Stomach smooth muscle (tissue), 2 donors: ENCODE measurements around the gene PDPK1.
"Not testable (repeated sequence)": the region's sequence is repeated elsewhere in the genome, so short reads cannot be mapped to it uniquely, and the experiment has no call there.

Experiments used
- H3K27ac ChIP-seq: one replicate; pipeline ENCODE4 v1.7.0; 2013; ENCODE audit warnings: mild to moderate bottlenecking, low read length, inconsistent platforms
- H3K27me3 ChIP-seq, 2 donors: one replicate each; pipeline ENCODE4 v1.7.0; 2013; ENCODE audit warnings: low read length in 2 of 2; ENCODE audit not compliant: insufficient read depth in 2 of 2, control insufficient read depth in 1 of 2
- H3K36me3 ChIP-seq, 2 donors: one replicate each; pipeline ENCODE4 v1.7.0; 2013; ENCODE audit warnings: low read length in 2 of 2; ENCODE audit not compliant: control insufficient read depth in 2 of 2, insufficient read depth in 2 of 2
- H3K4me1 ChIP-seq: one replicate; pipeline ENCODE4 v1.7.0; 2013; ENCODE audit warnings: low read length; ENCODE audit not compliant: control insufficient read depth, insufficient read depth
- H3K4me3 ChIP-seq, 2 donors: one replicate each; pipeline ENCODE4 v1.7.0; 2013; ENCODE audit warnings: low read length in 2 of 2
- H3K9ac ChIP-seq, 2 donors: one replicate each; pipeline ENCODE4 v1.7.0; 2013; ENCODE audit warnings: low read length in 2 of 2, mild to moderate bottlenecking in 1 of 2
- H3K9me3 ChIP-seq, 2 donors: one replicate each; pipeline ENCODE4 v1.7.0; 2013; ENCODE audit warnings: low read length in 2 of 2; ENCODE audit not compliant: control insufficient read depth in 2 of 2
- donor health status: healthy.
- donor health status: Pancreatic carcinoma.

PDPK1 gene

DNA sequence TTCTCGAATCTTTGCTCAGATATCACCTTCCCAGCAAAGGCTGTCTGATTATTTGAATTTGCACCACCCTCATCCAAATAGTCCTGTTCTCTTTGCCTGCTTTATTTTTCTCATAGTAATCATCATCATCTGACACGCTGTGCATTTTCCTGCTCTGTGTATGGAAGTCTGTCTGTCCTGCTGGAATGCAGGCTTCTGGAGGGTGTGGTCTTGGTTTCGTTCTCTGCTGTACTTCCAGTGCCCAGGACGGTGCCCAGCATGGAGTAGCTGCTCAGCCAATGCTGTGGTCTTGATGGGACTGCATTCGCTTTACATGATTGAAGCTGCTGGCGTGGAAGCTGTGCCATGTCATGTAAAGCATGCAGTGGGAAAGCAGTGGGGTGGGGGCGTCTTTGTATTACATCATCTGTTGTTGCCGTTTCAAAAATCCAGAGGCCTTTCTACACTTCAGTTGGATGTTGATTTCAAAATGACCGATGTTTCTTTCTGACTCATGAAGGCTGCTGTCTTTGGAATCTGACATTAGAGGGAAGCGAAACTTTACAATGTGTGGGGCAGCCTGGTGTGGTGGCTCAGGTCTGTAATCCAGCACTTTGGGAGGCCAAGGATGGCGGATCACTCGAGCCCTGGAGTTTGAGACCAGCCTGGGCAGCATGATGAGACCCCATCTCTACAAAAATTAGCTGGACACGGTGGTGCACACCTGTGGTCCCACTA is 17.0 kb downstream of the PDPK1 start:
- not testable (repeated sequence) for H3K9ac ChIP-seq, H3K9me3 ChIP-seq, H3K4me3 ChIP-seq, H3K4me1 ChIP-seq, H3K27me3 ChIP-seq, H3K27ac ChIP-seq, H3K36me3 ChIP-seq

DNA sequence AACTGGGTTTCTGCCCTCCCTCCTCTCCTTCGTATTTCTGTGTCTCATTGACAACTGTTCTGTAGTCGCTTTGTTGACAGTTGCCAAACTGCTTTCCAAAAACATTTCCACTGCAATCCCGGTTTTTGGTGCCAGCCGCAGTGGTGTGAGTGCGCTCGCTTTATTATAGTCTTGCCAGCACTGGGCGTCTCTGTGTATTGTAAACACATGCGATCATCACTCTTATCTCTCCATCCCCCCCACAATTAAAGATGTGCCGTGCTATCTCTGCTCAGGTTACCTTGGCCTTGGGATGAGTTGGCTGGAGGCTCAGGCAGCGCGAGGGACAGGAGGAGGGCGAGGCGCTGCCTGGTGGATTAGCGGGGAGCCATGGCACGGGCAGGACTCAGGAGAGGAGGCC is 19.3 kb downstream of the PDPK1 start:
- H3K4me3 ChIP-seq, H3K9me3 ChIP-seq, H3K27me3 ChIP-seq, H3K4me1 ChIP-seq, H3K9ac ChIP-seq, H3K27ac ChIP-seq, H3K36me3 ChIP-seq: not testable (repeated sequence)

DNA sequence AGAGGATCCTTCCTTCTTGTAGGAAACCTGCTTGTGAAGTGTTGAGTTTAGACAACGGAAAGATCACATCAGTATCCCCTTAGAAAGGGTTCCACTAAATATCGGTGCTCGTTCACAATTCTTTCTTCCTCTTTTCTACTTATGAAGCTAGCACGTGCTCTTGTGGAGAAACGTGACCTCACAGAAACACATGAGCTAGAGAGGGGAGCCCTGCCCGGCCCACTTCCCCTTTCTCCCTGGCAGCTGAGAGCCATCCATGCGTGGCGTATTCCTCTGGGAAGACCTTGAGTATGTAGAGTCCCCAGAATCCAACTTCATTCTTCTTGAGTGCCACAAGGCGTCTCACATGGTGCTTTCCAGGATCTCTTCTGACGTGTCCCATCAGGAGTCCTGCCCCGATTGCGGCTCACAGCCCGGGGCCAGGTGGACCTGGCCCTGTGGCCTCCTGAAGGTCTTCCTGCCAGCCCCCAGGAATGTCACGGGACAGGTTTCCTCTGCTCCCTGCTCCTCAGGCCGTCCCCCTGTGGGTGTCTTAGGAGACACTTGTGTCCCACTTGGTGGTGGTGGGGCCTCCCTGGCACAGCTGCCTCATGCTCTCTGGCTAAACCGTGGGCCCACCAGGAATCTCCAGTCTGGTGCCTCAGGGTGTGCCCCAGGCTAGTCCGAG is 22.4 kb downstream of the PDPK1 start:
- not testable (repeated sequence) for H3K27ac ChIP-seq, H3K4me3 ChIP-seq, H3K9ac ChIP-seq, H3K36me3 ChIP-seq, H3K9me3 ChIP-seq, H3K27me3 ChIP-seq, H3K4me1 ChIP-seq

DNA sequence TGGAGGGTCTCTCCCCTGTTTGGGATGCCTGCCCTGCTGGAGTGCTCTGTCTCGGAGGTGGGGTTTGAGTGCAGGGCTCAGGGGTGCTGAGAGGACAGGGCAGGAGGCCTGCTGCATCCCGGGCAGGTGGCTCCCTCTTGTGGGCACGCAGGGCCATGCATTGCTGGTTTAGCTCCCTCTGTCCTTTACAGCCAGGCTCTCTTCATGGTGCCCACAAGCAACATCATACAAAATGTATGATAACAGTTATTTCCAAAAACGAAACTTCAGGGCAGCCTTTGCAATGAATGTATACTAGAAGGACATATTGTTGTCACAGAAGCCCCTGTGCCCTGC is 22.9 kb downstream of the PDPK1 start:
- H3K27ac ChIP-seq, H3K9me3 ChIP-seq, H3K27me3 ChIP-seq, H3K9ac ChIP-seq, H3K36me3 ChIP-seq, H3K4me3 ChIP-seq, H3K4me1 ChIP-seq: not testable (repeated sequence)

DNA sequence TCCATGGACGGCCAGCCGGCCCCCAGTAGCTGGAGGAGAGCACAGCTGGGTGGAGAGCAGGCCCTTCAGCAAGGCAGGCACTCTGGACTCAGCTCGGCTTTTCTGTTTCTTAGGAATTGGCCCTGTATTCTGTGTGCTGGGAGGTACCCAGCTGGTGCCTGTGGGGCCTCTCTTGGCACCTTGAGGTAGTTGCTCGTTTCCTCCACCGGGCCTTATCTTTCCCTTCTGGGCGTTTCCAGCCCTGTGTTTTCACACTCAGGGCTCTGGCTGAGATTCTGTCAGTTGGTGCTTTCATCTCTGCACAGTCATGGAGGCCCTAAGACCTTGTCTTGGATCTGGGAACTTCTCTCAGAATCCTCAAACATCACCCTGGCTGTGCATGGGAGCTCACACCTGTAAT is 29.7 kb downstream of the PDPK1 start:
- H3K9ac ChIP-seq, H3K27me3 ChIP-seq, H3K27ac ChIP-seq, H3K9me3 ChIP-seq, H3K4me3 ChIP-seq, H3K36me3 ChIP-seq, H3K4me1 ChIP-seq: not testable (repeated sequence)

DNA sequence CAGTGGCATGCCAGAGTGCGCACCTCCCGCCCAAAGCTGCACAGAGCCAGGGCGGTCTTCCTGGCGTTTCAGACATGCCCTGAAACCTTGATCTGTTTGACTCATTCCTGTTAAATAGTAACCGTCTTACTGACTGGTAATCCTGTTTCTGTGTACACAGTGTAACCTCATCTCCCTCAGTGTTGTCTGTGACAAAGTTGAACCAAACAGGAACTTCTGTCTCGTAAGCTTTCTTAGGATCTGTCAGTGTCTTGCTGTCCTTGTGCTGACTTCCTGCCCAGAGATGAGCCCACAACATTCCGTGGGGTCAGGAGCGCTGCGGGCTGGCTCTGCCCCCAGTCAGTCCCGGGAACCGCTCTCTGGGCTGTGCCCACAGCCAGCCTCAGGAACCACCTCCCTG is 30.8 kb downstream of the PDPK1 start:
- not testable (repeated sequence) for H3K27ac ChIP-seq, H3K9me3 ChIP-seq, H3K4me1 ChIP-seq, H3K4me3 ChIP-seq, H3K27me3 ChIP-seq, H3K36me3 ChIP-seq, H3K9ac ChIP-seq

DNA sequence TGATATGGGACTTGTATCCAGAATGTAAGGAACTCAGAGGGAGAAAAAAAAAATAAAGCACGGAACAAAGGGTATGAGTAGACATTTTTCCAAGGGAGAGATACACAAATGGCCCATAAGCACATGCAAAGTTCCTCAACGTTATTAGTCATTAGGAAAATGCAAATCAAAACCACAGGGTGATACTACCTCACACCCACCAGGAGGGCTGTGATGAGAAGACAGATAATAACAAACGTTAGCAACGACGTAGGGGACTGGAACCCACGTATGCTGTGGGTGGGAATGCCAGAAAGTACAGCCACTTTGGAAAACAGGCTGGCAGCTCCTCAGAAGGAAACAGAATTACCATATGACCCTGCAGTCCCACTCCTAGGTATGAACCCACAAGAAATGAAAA is 34.9 kb downstream of the PDPK1 start:
- H3K4me1 ChIP-seq, H3K9ac ChIP-seq, H3K27ac ChIP-seq, H3K36me3 ChIP-seq, H3K27me3 ChIP-seq, H3K4me3 ChIP-seq, H3K9me3 ChIP-seq: not testable (repeated sequence)

DNA sequence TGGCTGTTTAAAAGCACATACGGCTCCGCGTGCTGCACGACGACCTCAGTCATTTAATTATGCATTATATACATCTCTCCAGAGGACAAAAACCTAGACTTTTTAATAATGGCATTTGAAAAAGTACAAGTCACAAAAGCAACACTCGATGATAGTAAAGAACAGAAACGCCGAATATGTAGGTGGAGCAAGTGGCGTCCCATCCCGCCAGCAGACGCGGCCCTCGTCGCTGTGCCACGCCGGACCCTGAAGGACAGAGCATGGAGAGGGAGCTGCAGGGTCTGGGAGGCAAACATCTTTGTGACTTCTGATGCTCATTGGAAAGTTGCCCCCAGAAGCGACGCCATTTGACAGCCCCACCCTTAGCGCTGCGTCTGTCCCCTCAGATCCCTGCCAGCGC is 38.0 kb downstream of the PDPK1 start:
- not testable (repeated sequence) for H3K9ac ChIP-seq, H3K36me3 ChIP-seq, H3K27ac ChIP-seq, H3K4me3 ChIP-seq, H3K4me1 ChIP-seq, H3K9me3 ChIP-seq, H3K27me3 ChIP-seq

DNA sequence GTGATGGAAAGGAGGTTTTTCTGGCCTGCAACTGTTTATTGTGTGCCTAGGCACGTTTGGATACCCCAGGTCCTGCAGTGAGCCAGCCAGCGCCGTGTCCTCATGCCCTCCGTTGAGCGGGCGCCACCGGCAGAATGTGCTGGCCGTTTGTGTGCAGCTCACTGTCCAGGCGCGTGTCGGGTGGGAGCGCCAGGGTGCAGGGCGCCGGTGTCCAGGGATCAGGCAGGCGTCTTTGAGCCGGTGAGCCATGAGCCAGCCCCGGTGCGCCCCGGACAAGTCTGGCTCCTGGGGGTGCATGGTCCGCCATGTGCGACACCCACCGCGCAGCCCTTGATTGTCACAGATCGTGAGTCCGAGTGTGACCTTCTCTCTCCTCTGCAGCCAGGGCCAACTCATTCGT is 39.2 kb downstream of the PDPK1 start:
- not testable (repeated sequence) for H3K4me1 ChIP-seq, H3K9ac ChIP-seq, H3K4me3 ChIP-seq, H3K27ac ChIP-seq, H3K36me3 ChIP-seq, H3K9me3 ChIP-seq, H3K27me3 ChIP-seq

DNA sequence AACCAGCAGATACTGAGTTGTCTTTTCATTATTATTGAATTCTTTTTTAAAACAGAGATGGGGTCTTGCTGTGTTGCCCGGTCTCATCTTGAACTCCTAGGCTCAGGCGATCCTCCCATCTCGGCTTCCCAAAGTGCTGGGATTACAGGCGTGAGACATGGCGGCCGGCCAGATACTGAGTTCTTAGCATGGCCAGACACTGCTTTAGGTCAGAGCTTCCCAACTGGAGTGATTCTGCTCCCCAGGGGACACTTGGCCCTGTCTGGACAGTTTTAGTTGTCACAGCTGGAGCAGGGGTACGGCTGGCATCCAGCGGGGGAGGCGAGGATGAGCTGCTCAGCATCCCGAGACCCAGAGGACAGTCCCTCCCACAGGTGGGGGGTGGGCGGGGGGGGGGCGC is 41.1 kb downstream of the PDPK1 start:
- not testable (repeated sequence) for H3K36me3 ChIP-seq, H3K4me3 ChIP-seq, H3K9me3 ChIP-seq, H3K9ac ChIP-seq, H3K27me3 ChIP-seq, H3K27ac ChIP-seq, H3K4me1 ChIP-seq

DNA sequence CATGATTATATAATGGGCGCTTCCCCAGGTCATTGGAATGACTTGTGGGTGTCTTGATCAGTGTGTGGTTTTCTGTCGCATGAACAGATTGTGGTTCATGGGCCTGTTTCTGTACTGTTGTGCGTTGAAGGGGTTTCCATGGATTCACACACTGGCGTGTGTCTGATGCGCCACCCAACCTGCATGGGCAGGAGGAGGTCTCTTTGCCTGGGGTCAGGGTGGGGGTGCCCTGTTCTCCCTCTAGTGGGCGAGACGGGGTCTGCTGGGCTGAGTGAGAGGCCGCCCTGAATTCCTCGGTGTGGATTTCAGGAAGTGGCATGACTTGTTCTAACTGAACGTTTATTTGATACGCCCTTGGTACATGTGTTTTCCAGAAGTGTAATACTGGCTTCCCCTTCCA is 42.3 kb downstream of the PDPK1 start:
- not testable (repeated sequence) for H3K36me3 ChIP-seq, H3K9me3 ChIP-seq, H3K4me3 ChIP-seq, H3K9ac ChIP-seq, H3K27me3 ChIP-seq, H3K27ac ChIP-seq, H3K4me1 ChIP-seq
